ENCODE data around the gene LDHD. TPM values are rescaled to one million over a fixed set of nuclear protein-coding genes. Genes with fewer than 3 reads are reported as not detected.

LDHD gene
- total and polyA plus RNA-seq, 2 of the 8 experiments (the other 6 are each of a cell fraction or from before 2014, with no cell fraction given): 14.9 to 18.2 TPM

DNA sequence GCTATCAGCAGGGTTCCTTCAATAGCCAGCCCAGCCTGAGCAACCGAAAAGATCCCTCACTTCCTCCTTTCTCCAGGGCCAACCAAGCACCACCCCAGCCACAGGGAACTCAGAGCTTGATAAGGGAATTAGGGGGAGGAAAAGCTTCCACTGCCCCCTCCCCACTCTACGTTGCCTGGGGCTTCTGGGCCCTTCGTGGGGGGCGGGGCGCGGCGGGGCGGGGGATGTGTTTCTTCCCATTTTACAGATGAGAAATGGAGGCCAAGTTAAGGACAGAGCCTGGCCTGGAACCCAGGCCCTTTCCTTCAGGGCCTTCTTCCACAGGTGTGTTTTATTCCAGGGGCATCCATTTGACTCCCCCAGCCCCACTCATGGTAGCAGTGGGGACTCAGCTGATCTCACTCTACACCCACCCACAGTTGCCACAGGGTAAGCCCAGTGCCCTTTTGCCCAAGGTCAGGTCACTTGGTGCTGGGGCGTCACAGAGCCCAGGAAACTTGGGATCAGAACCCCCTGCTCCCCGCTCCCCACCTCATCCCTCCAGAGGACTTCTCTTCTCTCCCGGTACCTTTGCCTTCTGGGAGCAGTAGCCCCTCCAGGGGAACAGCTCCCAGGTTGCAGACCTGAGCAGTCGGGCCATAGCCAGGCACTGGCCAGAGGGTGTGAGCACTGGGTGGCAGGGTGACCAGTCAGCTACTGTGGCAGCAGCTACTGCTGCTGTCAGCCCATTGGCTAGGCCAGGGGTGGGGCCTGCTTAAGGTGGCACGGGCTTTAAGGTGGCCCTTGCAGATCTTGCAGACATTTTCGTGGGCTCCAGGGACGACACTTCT is at the start of gene LDHD (continued):
- no peak for TF ChIP-seq TCF12 (IDR thresholded peaks at IDR 0.05; ENCODE audit: low read depth, low read length)
- TF ChIP-seq SP2 (IDR thresholded peaks at IDR 0.05; ENCODE audit: low read length): no peak
- no peak for TF ChIP-seq CHD2 (IDR thresholded peaks at IDR 0.05; ENCODE audit: low read length)
- no peak for TF ChIP-seq BCL11A (IDR thresholded peaks at IDR 0.05; ENCODE audit: low read depth in 2 of 2, low read length in 2 of 2)
- TF ChIP-seq RBBP5 (IDR thresholded peaks at IDR 0.05; ENCODE audit: borderline replicate concordance, low read depth, low read length): no peak
- no peak for TF ChIP-seq SP4 (IDR thresholded peaks at IDR 0.05; ENCODE audit: low read length)
- TF ChIP-seq HDAC2 (IDR thresholded peaks at IDR 0.05; ENCODE audit: borderline replicate concordance in 1 of 2, low read depth in 2 of 2, low read length in 2 of 2): no peak; a peak in 2 of 4 replicates
- no peak for TF ChIP-seq BACH1 (IDR thresholded peaks at IDR 0.05; ENCODE audit: low read length)
- TF ChIP-seq SUZ12 (IDR thresholded peaks at IDR 0.05; ENCODE audit: low read length): no peak
- TF ChIP-seq KDM1A (IDR thresholded peaks at IDR 0.05; ENCODE audit: borderline replicate concordance, low read length): peak; percentile 86
- no peak for TF ChIP-seq CBX5 (IDR thresholded peaks at IDR 0.05; ENCODE audit: low read depth, low read length)
- no peak for TF ChIP-seq NRF1 (IDR thresholded peaks at IDR 0.05; ENCODE audit: low read depth, low read length)
- TF ChIP-seq, protein P1, sequence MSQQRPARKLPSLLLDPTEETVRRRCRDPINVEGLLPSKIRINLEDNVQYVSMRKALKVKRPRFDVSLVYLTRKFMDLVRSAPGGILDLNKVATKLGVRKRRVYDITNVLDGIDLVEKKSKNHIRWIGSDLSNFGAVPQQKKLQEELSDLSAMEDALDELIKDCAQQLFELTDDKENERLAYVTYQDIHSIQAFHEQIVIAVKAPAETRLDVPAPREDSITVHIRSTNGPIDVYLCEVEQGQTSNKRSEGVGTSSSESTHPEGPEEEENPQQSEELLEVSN (IDR thresholded peaks at IDR 0.05): no peak
- no peak for TF ChIP-seq RAD21 (IDR thresholded peaks at IDR 0.05 in 1 of 2, conservative IDR thresholded peaks at IDR 0.05 in 1 of 2; ENCODE audit: low read depth in 2 of 2, low read length in 2 of 2)
- no peak for TF ChIP-seq CHD1 (IDR thresholded peaks at IDR 0.05; ENCODE audit: low read depth, low read length)
- no peak for TF ChIP-seq RFX5 (IDR thresholded peaks at IDR 0.05; ENCODE audit: borderline replicate concordance, low read depth, low read length)
- TF ChIP-seq CEBPB (IDR thresholded peaks at IDR 0.05; ENCODE audit: low read depth, low read length): no peak
- no peak for TF ChIP-seq EGR1 (IDR thresholded peaks at IDR 0.05; ENCODE audit: borderline replicate concordance, low read depth, low read length)
- TF ChIP-seq CTBP2 (IDR thresholded peaks at IDR 0.05; ENCODE audit: borderline replicate concordance, insufficient read depth, insufficient read length, low read length): no peak
- peak; percentile 75 for TF ChIP-seq POLR2AphosphoS5 (IDR thresholded peaks at IDR 0.05; ENCODE audit: low read depth, low read length)
- TF ChIP-seq HDAC6 (IDR thresholded peaks at IDR 0.05; ENCODE audit: low read depth, low read length): no peak
- TF ChIP-seq ASH2L (IDR thresholded peaks at IDR 0.05; ENCODE audit: low read length): no peak
- no peak for TF ChIP-seq RXRA (IDR thresholded peaks at IDR 0.05; ENCODE audit: insufficient read depth, low read depth, low read length)
- TF ChIP-seq MAFK (IDR thresholded peaks at IDR 0.05; ENCODE audit: low read depth, low read length): no peak
- no peak for TF ChIP-seq BRCA1 (IDR thresholded peaks at IDR 0.05; ENCODE audit: low read depth, low read length)

Data from H1 (cell line).